GM12878 (cell line): Measurements from ENCODE around the gene ARHGEF7. TPM values are rescaled to one million over a fixed set of nuclear protein-coding genes. Genes with fewer than 3 reads are reported as not detected.

Source experiments
- ATAC-seq: fragments of 200-7000 bp; cut with Tn5 transposase; 3 replicates; pipeline ENCODE4 v1.9.1; 2020; ENCODE audit warnings: mild to moderate bottlenecking, moderate library complexity
- BruUV-seq: library from RNA; stranded (reverse); fragments of 400-500 nt; replicated peaks from 2 replicates; lab custom pipeline; 2021; lab: Mats Ljungman, UMichigan
- CTCF ChIA-PET: fragments of 300-600 bp; sonication (Branson Sonifier 250); formaldehyde crosslinking; extraction: SDS; loops from one replicate; lab custom pipeline; 2021; ENCODE audit warnings: inconsistent platforms; lab: Yijun Ruan, JAX
- POLR2A ChIA-PET: fragments of 350-600 bp; formaldehyde crosslinking; extraction: SDS; loops from one replicate; lab custom pipeline; 2021; ENCODE audit warnings: inconsistent platforms; lab: Charles Lee
- RAD21 ChIA-PET: fragments of 300-600 bp; sonication (Branson Sonifier 250); formaldehyde crosslinking; loops from one replicate; lab custom pipeline; 2023; ENCODE audit warnings: antibody characterized with exemption; ENCODE audit not compliant: unreplicated experiment; lab: Charles Lee
- SMC1A ChIA-PET: fragments of 300-600 bp; sonication (Branson Sonifier 250); formaldehyde crosslinking; loops from one replicate; lab custom pipeline; 2023; ENCODE audit not compliant: unreplicated experiment, uncharacterized antibody; lab: Charles Lee
- DNase-seq: peaks from one replicate; pipeline ENCODE4 v3.0.0-alpha.2; 2011; ENCODE audit warnings: low read depth, low spot score
- FAIRE-seq: peaks from 3 replicates; lab custom pipeline; 2011; peaks lifted over from hg19 to GRCh38; lab: Jason Lieb, UNC
- H2AFZ ChIP-seq: 2 replicates; pipeline ENCODE4 v1.6.0; 2011; ENCODE audit warnings: low read depth, low read length, control low read depth; ENCODE audit not compliant: control insufficient read depth
- H3K27ac ChIP-seq: 2 replicates; pipeline ENCODE4 v1.5.1; 2011; ENCODE audit warnings: control low read depth; ENCODE audit not compliant: control insufficient read depth, insufficient read depth
- H3K27me3 ChIP-seq, 2 experiments: replicated peaks in 1 of 2; 2 replicates each; pipeline versions ENCODE4 v1.6.0 to v1.6.1; 2011; ENCODE audit warnings: low read length in 1 of 2; ENCODE audit not compliant: control insufficient read depth in 2 of 2, insufficient read depth in 2 of 2
- H3K36me3 ChIP-seq, 2 experiments: 2 replicates each; pipeline ENCODE4 v1.5.1; 2011; ENCODE audit warnings: low read length in 1 of 2; ENCODE audit not compliant: control insufficient read depth in 2 of 2, insufficient read depth in 2 of 2
- H3K4me1 ChIP-seq: 2 replicates; pipeline ENCODE4 v1.6.1; 2011; ENCODE audit warnings: mild to moderate bottlenecking, low read length, moderate library complexity, mixed read lengths; ENCODE audit not compliant: control insufficient read depth, insufficient read depth
- H3K4me2 ChIP-seq: 2 replicates; pipeline ENCODE4 v1.6.0; 2011; ENCODE audit warnings: control low read depth; ENCODE audit not compliant: control insufficient read depth, insufficient read depth
- H3K4me3 ChIP-seq: fragments of 200-600 bp; sonication (generic); 2 replicates; pipeline ENCODE4 v1.5.1; 2016
- H3K79me2 ChIP-seq: 2 replicates; pipeline ENCODE4 v1.6.0; 2011; ENCODE audit warnings: low read length; ENCODE audit not compliant: control insufficient read depth, insufficient read depth
- H3K9ac ChIP-seq: 2 replicates; pipeline ENCODE4 v1.8.0; 2011; ENCODE audit warnings: low read length, control low read depth, mixed read lengths; ENCODE audit not compliant: control insufficient read depth, insufficient read depth
- H3K9me3 ChIP-seq: replicated peaks from 3 replicates; pipeline ENCODE4 v1.5.1; 2011; ENCODE audit warnings: mild to moderate bottlenecking, low read length; ENCODE audit not compliant: control insufficient read depth, insufficient read depth
- H4K20me1 ChIP-seq: 2 replicates; pipeline ENCODE4 v1.6.0; 2011; ENCODE audit not compliant: control insufficient read depth, insufficient read depth
- ASH2L ChIP-seq: fragments of 300-600, 200-600 bp; sonication (generic); IDR thresholded peaks from 2 replicates; pipeline ENCODE4 v1.6.1; 2017; ENCODE audit warnings: low read depth, mild to moderate bottlenecking, borderline replicate concordance
- IRF4 ChIP-seq: IDR thresholded peaks from 2 replicates; pipeline ENCODE4 v1.6.1; 2011; ENCODE audit warnings: low read depth, low read length
- LARP7 ChIP-seq: fragments of 450-650 bp; IDR thresholded peaks from 2 replicates; pipeline ENCODE4 v1.6.1; 2017; ENCODE audit warnings: mild to moderate bottlenecking
- MEF2B ChIP-seq: fragments of 450-650 bp; IDR thresholded peaks from 2 replicates; pipeline ENCODE4 v1.6.1; 2018; ENCODE audit warnings: mild to moderate bottlenecking, moderate library complexity; ENCODE audit not compliant: partially characterized antibody, poor library complexity, severe bottlenecking
- SREBF1 ChIP-seq: IDR thresholded peaks from 2 replicates; pipeline ENCODE4 v1.6.1; 2012; ENCODE audit warnings: mild to moderate bottlenecking, low read length
- SUZ12 ChIP-seq: fragments of 200-600 bp; sonication (generic); IDR thresholded peaks from one replicate; pipeline ENCODE4 v1.6.1; 2018; ENCODE audit warnings: antibody characterized with exemption, mild to moderate bottlenecking; ENCODE audit not compliant: unreplicated experiment
- WRNIP1 ChIP-seq: IDR thresholded peaks from 2 replicates; pipeline ENCODE4 v1.6.1; 2011; ENCODE audit warnings: low read depth, low read length, improper control_type of control experiment, borderline replicate concordance
- WGBS: methylation state at CpG from one replicate; pipeline ENCODE4 v1.1.6; 2016; ENCODE audit warnings: low lambda C conversion rate; ENCODE audit not compliant: insufficient replicate concordance, insufficient coverage; ENCODE audit errors: missing lambda C conversion rate; 5-methylcytosine and 5-hydroxymethylcytosine counted together
- in situ Hi-C: fragments of 300-500 bp; cut with MboI; formaldehyde crosslinking; loops from 9 replicates; pipeline ENCODE4 v1.14.3; 2018; ENCODE audit warnings: mixed read lengths
- intact Hi-C: fragments of 100-400 bp; cut with micrococcal nuclease; formaldehyde crosslinking; loops from one replicate; pipeline ENCODE4 v1.14.2; 2022; ENCODE audit not compliant: unreplicated experiment
- polyA plus RNA-seq, 11 experiments: library from polyadenylated mRNA; depleted of rRNA in 4 of 11; unstranded in 6 of 11; stranded (reverse) in 5 of 11; fragments of >200 nt; fragmentation: Nextera tagmentation in 4 of 11; fragmentation: Illumina TruSeq in 1 of 11; extraction: Ambion mirVana in 4 of 11; extraction: Trizol in 1 of 11; gene quantifications; 1 replicate in 1 of 11; 2 replicates in 10 of 11; pipeline versions ENCODE4 v1.2.1 to v1.2.3, GENCODE V29; 2011 to 2016; ENCODE audit warnings: inconsistent platforms in 2 of 11, missing spikeins in 2 of 11, low read depth in 1 of 11
- total RNA-seq, 4 experiments: library from RNA; depleted of rRNA in 3 of 4; stranded (reverse); fragments of >200 nt in 3 of 4; fragmentation: Illumina TruSeq in 1 of 4; extraction: Trizol in 1 of 4; gene quantifications; 2 replicates each; pipeline versions ENCODE4 v1.2.1 to v1.2.3, GENCODE V29; 2013 to 2021
- TF ChIP-seq, protein P1 (sequence below): fragments of 450-650 bp; IDR thresholded peaks from 2 replicates; pipeline ENCODE4 v1.6.1; 2018; ENCODE audit warnings: mild to moderate bottlenecking, low read depth, moderate library complexity; ENCODE audit not compliant: partially characterized antibody
- TF ChIP-seq, protein P2 (sequence below): IDR thresholded peaks from 2 replicates; pipeline ENCODE4 v1.6.1; 2011; ENCODE audit warnings: low read depth, low read length, improper control_type of control experiment, borderline replicate concordance
- TF ChIP-seq, protein P3 (sequence below): fragments of 150-350 bp; IDR thresholded peaks from 2 replicates; pipeline ENCODE4 v1.6.1; 2014; ENCODE audit warnings: mild to moderate bottlenecking, low read depth, low read length

ARHGEF7 gene
- total and polyA plus RNA-seq, 10 of the 15 experiments (the other 5 are each of a cell fraction or from before 2014, with no cell fraction given): 4.7 to 65.5 (median 36.6) TPM

DNA sequence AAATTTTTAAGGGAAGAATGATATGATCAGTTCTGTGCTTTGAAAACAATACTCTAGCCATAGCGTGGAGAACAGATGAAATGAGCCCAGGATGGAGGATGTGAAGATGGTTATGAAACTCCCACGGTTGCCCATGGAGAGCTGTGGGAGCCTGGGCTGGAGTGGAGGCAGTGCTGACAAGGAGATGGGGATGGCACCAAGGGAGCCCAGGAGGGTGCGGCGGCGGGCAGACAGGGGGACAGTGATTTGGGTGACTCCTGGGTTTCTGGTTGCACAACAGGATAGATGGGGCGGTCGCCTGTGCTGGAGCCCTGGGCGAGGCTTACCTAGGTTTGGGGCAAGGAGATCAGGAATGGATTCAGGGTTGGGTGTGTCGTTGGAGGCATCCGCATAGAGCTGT lies 15.9 kb downstream of the ARHGEF7 start:
- FAIRE-seq (no peak), DNase-seq (no peak), ATAC-seq (no peak)
- no peaks in the 10 kb centered on the region for H3K79me2 ChIP-seq
- no peaks in the 10 kb centered on the region for H3K27me3 ChIP-seq
- ChIA-PET POLR2A (no interaction called here), RAD21 (no interaction called here), SMC1A (no interaction called here), CTCF (interaction anchor here (2.4 kb wide), 1 partner anchor 64 kb away, joined by 9 read pairs; no protein-coding TSS in a partner anchor)
- intact Hi-C loops (no loop called here), in situ Hi-C loops (no loop called here)
- 81% methylated on average over 10 of the region's 10 CpGs for WGBS
- H3K9ac ChIP-seq: no peak overlapping the region
- no peaks in the 10 kb centered on the region for H3K36me3 ChIP-seq
- H3K4me1 ChIP-seq: peaks cover 7% of the 10 kb centered on the region; the same call in 1 of the 2 replicates
- no peak overlapping the region for H2AFZ ChIP-seq
- H3K9me3 ChIP-seq: no peaks in the 10 kb centered on the region; the same call in 2 of the 3 replicates
- H3K4me2 ChIP-seq: no peak overlapping the region
- H3K27ac ChIP-seq: no peak overlapping the region
- no TSS peak for BruUV-seq
- TF ChIP-seq ASH2L: no peak
- H4K20me1 ChIP-seq: no peaks in the 10 kb centered on the region
- no peak overlapping the region for H3K4me3 ChIP-seq

DNA sequence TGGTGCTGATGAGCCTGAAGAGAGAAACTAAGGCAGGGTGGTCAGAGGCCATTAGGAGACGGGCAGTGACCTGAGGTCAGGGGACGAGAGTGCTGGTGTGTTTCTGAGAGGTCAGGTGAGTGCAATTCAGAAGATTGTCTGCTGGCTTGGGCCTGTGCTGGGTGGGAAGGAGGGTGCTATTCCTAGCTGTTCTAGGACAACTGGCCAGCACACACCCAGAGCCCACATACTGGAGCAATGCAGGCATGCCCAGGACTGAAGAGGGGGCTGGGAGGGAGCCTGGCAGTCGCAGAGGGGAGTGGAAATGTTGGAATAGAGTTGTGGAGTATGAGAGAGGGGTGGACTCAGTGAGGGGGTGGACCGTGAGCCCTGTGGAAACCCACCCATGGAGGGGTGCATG lies 16.5 kb downstream of the ARHGEF7 start:
- Histone ChIP-seq H2AFZ (no peak overlapping the region), H3K36me3 (no peaks in the 10 kb centered on the region), H3K79me2 (no peaks in the 10 kb centered on the region), H4K20me1 (no peaks in the 10 kb centered on the region), H3K27ac (no peak overlapping the region), H3K27me3 (no peaks in the 10 kb centered on the region), H3K9ac (no peak overlapping the region), H3K4me3 (no peak overlapping the region), H3K4me2 (no peak overlapping the region), H3K9me3 (no peaks in the 10 kb centered on the region; the same call in 2 of the 3 replicates), H3K4me1 (peaks cover 7% of the 10 kb centered on the region; the same call in 1 of the 2 replicates)
- CTCF ChIA-PET: no interaction called here
- TF ChIP-seq, protein P1, sequence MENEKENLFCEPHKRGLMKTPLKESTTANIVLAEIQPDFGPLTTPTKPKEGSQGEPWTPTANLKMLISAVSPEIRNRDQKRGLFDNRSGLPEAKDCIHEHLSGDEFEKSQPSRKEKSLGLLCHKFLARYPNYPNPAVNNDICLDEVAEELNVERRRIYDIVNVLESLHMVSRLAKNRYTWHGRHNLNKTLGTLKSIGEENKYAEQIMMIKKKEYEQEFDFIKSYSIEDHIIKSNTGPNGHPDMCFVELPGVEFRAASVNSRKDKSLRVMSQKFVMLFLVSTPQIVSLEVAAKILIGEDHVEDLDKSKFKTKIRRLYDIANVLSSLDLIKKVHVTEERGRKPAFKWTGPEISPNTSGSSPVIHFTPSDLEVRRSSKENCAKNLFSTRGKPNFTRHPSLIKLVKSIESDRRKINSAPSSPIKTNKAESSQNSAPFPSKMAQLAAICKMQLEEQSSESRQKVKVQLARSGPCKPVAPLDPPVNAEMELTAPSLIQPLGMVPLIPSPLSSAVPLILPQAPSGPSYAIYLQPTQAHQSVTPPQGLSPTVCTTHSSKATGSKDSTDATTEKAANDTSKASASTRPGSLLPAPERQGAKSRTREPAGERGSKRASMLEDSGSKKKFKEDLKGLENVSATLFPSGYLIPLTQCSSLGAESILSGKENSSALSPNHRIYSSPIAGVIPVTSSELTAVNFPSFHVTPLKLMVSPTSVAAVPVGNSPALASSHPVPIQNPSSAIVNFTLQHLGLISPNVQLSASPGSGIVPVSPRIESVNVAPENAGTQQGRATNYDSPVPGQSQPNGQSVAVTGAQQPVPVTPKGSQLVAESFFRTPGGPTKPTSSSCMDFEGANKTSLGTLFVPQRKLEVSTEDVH: no peak
- TF ChIP-seq LARP7 (no peak), IRF4 (no peak), WRNIP1 (no peak), MEF2B (no peak), SREBF1 (no peak), SUZ12 (no peak)
- TF ChIP-seq, protein P2, sequence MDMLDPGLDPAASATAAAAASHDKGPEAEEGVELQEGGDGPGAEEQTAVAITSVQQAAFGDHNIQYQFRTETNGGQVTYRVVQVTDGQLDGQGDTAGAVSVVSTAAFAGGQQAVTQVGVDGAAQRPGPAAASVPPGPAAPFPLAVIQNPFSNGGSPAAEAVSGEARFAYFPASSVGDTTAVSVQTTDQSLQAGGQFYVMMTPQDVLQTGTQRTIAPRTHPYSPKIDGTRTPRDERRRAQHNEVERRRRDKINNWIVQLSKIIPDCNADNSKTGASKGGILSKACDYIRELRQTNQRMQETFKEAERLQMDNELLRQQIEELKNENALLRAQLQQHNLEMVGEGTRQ: no peak
- TF ChIP-seq, protein P3, sequence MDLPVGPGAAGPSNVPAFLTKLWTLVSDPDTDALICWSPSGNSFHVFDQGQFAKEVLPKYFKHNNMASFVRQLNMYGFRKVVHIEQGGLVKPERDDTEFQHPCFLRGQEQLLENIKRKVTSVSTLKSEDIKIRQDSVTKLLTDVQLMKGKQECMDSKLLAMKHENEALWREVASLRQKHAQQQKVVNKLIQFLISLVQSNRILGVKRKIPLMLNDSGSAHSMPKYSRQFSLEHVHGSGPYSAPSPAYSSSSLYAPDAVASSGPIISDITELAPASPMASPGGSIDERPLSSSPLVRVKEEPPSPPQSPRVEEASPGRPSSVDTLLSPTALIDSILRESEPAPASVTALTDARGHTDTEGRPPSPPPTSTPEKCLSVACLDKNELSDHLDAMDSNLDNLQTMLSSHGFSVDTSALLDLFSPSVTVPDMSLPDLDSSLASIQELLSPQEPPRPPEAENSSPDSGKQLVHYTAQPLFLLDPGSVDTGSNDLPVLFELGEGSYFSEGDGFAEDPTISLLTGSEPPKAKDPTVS: no peak
- BruUV-seq: no TSS peak
- intact Hi-C loops: no loop called here
- SMC1A ChIA-PET: no interaction called here
- in situ Hi-C loops: no loop called here
- RAD21 ChIA-PET: no interaction called here
- ATAC-seq (no peak), DNase-seq (no peak), FAIRE-seq (no peak)
- POLR2A ChIA-PET: no interaction called here
- 57% methylated on average over 4 of the region's 4 CpGs for WGBS
